Keratinocyte (primary cell): ENCODE results near the gene SMG7. TPM values are rescaled to one million over a fixed set of nuclear protein-coding genes. Genes with fewer than 3 reads are reported as not detected.

Experiments used
- DNase-seq: peaks from one replicate; pipeline ENCODE4 v3.0.0-alpha.2; 2011; ENCODE audit warnings: low read depth, missing footprints, low spot score
- FAIRE-seq: peaks from 2 replicates; lab custom pipeline; 2011; peaks lifted over from hg19 to GRCh38; lab: Jason Lieb, UNC
- H2AFZ ChIP-seq: 2 replicates; pipeline ENCODE4 v1.6.0; 2012; ENCODE audit warnings: low read length, control low read depth, inconsistent platforms; ENCODE audit not compliant: control insufficient read depth
- H3K27ac ChIP-seq: 2 replicates; pipeline ENCODE4 v1.5.1; 2011; ENCODE audit warnings: low read length; ENCODE audit not compliant: control insufficient read depth, insufficient read depth
- H3K27me3 ChIP-seq: 3 replicates; pipeline ENCODE4 v1.6.0; 2011; ENCODE audit warnings: low read length; ENCODE audit not compliant: control insufficient read depth, insufficient read depth; ENCODE audit errors: extremely low read depth
- H3K36me3 ChIP-seq, 2 experiments: 2 replicates in 1 of 2; 3 replicates in 1 of 2; pipeline ENCODE4 v1.5.1; 2011; ENCODE audit warnings: low read length in 2 of 2, mild to moderate bottlenecking in 1 of 2; ENCODE audit not compliant: control insufficient read depth in 2 of 2, insufficient read depth in 2 of 2; ENCODE audit errors: extremely low read depth in 1 of 2
- H3K4me1 ChIP-seq: 3 replicates; pipeline ENCODE4 v1.5.1; 2011; ENCODE audit warnings: low read length; ENCODE audit not compliant: control insufficient read depth, insufficient read depth; ENCODE audit errors: extremely low read depth
- H3K4me2 ChIP-seq: 3 replicates; pipeline ENCODE4 v1.6.0; 2011; ENCODE audit warnings: low read depth, low read length; ENCODE audit not compliant: control insufficient read depth, insufficient read depth; ENCODE audit errors: extremely low read depth
- H3K4me3 ChIP-seq, 3 experiments: fragments of 200-600 bp in 1 of 3; sonication (generic) in 1 of 3; 2 replicates in 2 of 3; 3 replicates in 1 of 3; pipeline ENCODE4 v1.5.1; 2011 to 2016; ENCODE audit warnings: low read length in 3 of 3, mild to moderate bottlenecking in 3 of 3, control low read depth in 2 of 3, inconsistent platforms in 1 of 3, low read depth in 1 of 3, mixed read lengths in 1 of 3, mixed run types in 1 of 3, moderate library complexity in 1 of 3; ENCODE audit not compliant: control insufficient read depth in 2 of 3, insufficient read depth in 2 of 3; ENCODE audit errors: extremely low read depth in 1 of 3
- H3K79me2 ChIP-seq: 2 replicates; pipeline ENCODE4 v1.6.0; 2012; ENCODE audit warnings: low read length; ENCODE audit not compliant: control insufficient read depth, insufficient read depth
- H3K9ac ChIP-seq: 3 replicates; pipeline ENCODE4 v1.6.0; 2011; ENCODE audit warnings: low read length; ENCODE audit not compliant: control insufficient read depth, insufficient read depth; ENCODE audit errors: extremely low read depth
- H3K9me1 ChIP-seq: 3 replicates; pipeline ENCODE4 v1.6.0; 2011; ENCODE audit warnings: low read length; ENCODE audit not compliant: control insufficient read depth, insufficient read depth; ENCODE audit errors: extremely low read depth
- H3K9me3 ChIP-seq: 2 replicates; pipeline ENCODE4 v1.5.1; 2012; ENCODE audit warnings: low read depth, low read length; ENCODE audit not compliant: control insufficient read depth
- H4K20me1 ChIP-seq: 3 replicates; pipeline ENCODE4 v1.6.0; 2011; ENCODE audit warnings: low read length; ENCODE audit not compliant: control insufficient read depth, insufficient read depth; ENCODE audit errors: extremely low read depth
- EZH2 ChIP-seq: IDR thresholded peaks from one replicate; pipeline ENCODE4 v1.6.1; 2012; ENCODE audit warnings: inconsistent platforms, mild to moderate bottlenecking, low read length, moderate library complexity
- dilution Hi-C: fragments of 300-500 bp; cut with MboI; formaldehyde crosslinking; loops from one replicate; pipeline ENCODE4 v1.7.0; 2020; ENCODE audit warnings: low sequenced_read_pairs; ENCODE audit not compliant: extremely low pct_ligation_motif_present
- polyA plus RNA-seq, 5 experiments: library from polyadenylated mRNA; depleted of rRNA in 3 of 5; stranded (reverse) in 3 of 5; stranded (forward) in 1 of 5; unstranded in 1 of 5; fragments of >200 nt; gene quantifications; 1 replicate in 1 of 5; 2 replicates in 3 of 5; 3 replicates in 1 of 5; pipeline versions ENCODE4 v1.2.1 to v1.2.3, GENCODE V29; 2011 to 2012; ENCODE audit warnings: missing spikeins in 2 of 5, low read depth in 1 of 5, low replicate concordance in 1 of 5
- TF ChIP-seq, protein P1 (sequence below), 3 experiments: IDR thresholded peaks in 1 of 3; conservative IDR thresholded peaks in 1 of 3; optimal IDR thresholded peaks in 1 of 3; 2 replicates in 2 of 3; 3 replicates in 1 of 3; pipeline versions ENCODE3 to v1.5.1; 2011; ENCODE audit warnings: low read length in 3 of 3, mild to moderate bottlenecking in 3 of 3, moderate library complexity in 2 of 3, control low read depth in 1 of 3, inconsistent platforms in 1 of 3; ENCODE audit not compliant: insufficient read depth in 2 of 3; ENCODE audit errors: extremely low read depth in 1 of 3

The SMG7 gene
- polyA plus RNA-seq, 1 donor (not counting 4 experiments of a cell fraction or from before 2014, with no cell fraction given), result 38.2 TPM

DNA sequence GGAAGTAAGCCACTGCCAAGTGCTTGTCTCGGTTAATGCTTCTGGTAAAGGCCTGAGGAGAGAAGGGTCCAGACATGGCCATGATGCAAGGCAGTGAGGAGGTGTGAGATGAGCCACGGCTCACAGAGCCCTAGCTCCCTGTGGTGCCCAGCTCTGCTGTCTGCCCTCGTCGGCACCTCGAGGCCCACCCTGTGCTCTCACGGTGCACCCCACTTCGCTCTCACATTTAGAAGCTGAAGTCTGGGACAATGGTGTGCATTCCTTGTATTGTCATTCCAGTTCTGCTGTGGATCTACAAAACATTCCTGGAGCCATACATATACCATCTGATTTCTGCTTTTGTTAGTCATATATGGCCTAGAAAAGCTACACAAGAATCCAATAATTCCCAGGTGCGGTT, 114.6 kb downstream of the SMG7 start:
- FAIRE-seq (no peak), DNase-seq (no peak)
- H3K9ac ChIP-seq, result no peak overlapping the region
- H3K36me3 ChIP-seq, result no peaks in the 10 kb centered on the region
- no peaks in the 10 kb centered on the region for H4K20me1 ChIP-seq
- no peaks in the 10 kb centered on the region for H3K9me1 ChIP-seq
- H3K4me3 ChIP-seq, result no peak overlapping the region
- no peak for TF ChIP-seq EZH2
- TF ChIP-seq, protein P1, sequence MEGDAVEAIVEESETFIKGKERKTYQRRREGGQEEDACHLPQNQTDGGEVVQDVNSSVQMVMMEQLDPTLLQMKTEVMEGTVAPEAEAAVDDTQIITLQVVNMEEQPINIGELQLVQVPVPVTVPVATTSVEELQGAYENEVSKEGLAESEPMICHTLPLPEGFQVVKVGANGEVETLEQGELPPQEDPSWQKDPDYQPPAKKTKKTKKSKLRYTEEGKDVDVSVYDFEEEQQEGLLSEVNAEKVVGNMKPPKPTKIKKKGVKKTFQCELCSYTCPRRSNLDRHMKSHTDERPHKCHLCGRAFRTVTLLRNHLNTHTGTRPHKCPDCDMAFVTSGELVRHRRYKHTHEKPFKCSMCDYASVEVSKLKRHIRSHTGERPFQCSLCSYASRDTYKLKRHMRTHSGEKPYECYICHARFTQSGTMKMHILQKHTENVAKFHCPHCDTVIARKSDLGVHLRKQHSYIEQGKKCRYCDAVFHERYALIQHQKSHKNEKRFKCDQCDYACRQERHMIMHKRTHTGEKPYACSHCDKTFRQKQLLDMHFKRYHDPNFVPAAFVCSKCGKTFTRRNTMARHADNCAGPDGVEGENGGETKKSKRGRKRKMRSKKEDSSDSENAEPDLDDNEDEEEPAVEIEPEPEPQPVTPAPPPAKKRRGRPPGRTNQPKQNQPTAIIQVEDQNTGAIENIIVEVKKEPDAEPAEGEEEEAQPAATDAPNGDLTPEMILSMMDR (optimal IDR thresholded peaks at IDR 0.05 in 1 of 3, IDR thresholded peaks at IDR 0.05 in 1 of 3, conservative IDR thresholded peaks at IDR 0.05 in 1 of 3; ENCODE audit: extremely low read depth in 1 of 3, insufficient read depth in 2 of 3, low read length in 3 of 3), result no peak
- H3K4me2 ChIP-seq, result no peak overlapping the region
- H2AFZ ChIP-seq, result no peak overlapping the region
- H3K9me3 ChIP-seq, result no peaks in the 10 kb centered on the region
- peaks cover 14% of the 10 kb centered on the region for H3K4me1 ChIP-seq
- no peaks in the 10 kb centered on the region for H3K79me2 ChIP-seq
- no peak overlapping the region for H3K27ac ChIP-seq
- no peaks in the 10 kb centered on the region for H3K27me3 ChIP-seq
- dilution Hi-C loops, result no loop called here

DNA sequence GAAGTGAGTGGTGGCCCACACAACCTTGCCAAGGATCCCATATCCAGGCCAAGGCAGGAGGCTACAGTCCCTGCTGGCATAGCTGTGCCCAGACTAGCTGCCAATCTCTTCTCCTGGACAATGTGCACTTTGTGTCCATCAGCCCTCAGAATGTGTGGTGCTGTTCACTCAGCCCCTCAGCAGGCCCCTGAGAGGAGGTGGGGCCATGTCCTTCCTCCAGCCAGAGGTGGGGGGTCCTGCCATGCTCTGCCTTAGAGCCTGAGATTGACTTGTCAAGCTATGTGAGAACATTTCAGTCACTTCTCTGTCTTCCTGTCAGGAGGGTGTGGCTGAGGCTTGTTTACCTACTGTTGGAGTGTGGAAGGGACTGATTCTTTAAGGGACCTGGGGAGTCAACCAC, 116.5 kb downstream of the SMG7 start:
- Histone ChIP-seq H3K9ac (no peak overlapping the region), H4K20me1 (no peaks in the 10 kb centered on the region), H3K27ac (no peak overlapping the region), H3K9me3 (no peaks in the 10 kb centered on the region), H3K4me1 (peaks cover 14% of the 10 kb centered on the region), H2AFZ (peak overlapping the region; percentile 45), H3K4me3 (peak overlapping the region in 2 of 3 experiments; percentile 5 to 29), H3K4me2 (peak overlapping the region; percentile 67), H3K27me3 (no peaks in the 10 kb centered on the region), H3K36me3 (no peaks in the 10 kb centered on the region), H3K79me2 (no peaks in the 10 kb centered on the region), H3K9me1 (no peaks in the 10 kb centered on the region)
- FAIRE-seq (no peak), DNase-seq (no peak)
- dilution Hi-C loops, result no loop called here
- no peak for TF ChIP-seq EZH2
- TF ChIP-seq, protein P1 (optimal IDR thresholded peaks at IDR 0.05 in 1 of 3, IDR thresholded peaks at IDR 0.05 in 1 of 3, conservative IDR thresholded peaks at IDR 0.05 in 1 of 3; ENCODE audit: extremely low read depth in 1 of 3, insufficient read depth in 2 of 3, low read length in 3 of 3), result no peak
